OCI-M1 (cell line): ENCODE results near the gene MARVELD3.
A peak's percentile ranks its signal among the peaks of the same experiment; 100 is the strongest.
"Not testable (repeated sequence)": the region's sequence is repeated elsewhere in the genome, so short reads cannot be mapped to it uniquely, and the experiment has no call there.

Experiments used
- DNase-seq: peaks from one replicate; lab custom pipeline; 2025; lab: John Stamatoyannopoulos, UW

MARVELD3 gene, protein sequence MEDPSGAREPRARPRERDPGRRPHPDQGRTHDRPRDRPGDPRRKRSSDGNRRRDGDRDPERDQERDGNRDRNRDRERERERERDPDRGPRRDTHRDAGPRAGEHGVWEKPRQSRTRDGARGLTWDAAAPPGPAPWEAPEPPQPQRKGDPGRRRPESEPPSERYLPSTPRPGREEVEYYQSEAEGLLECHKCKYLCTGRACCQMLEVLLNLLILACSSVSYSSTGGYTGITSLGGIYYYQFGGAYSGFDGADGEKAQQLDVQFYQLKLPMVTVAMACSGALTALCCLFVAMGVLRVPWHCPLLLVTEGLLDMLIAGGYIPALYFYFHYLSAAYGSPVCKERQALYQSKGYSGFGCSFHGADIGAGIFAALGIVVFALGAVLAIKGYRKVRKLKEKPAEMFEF

GRCh38 chr16:71626018-71626857, at the start of gene MARVELD3:
Gene MARVELD3, plus strand, starts transcription at chr16:71626184. Its CDS starts 46 bp downstream, at chr16:71626230.
- no peak for DNase-seq

DNA sequence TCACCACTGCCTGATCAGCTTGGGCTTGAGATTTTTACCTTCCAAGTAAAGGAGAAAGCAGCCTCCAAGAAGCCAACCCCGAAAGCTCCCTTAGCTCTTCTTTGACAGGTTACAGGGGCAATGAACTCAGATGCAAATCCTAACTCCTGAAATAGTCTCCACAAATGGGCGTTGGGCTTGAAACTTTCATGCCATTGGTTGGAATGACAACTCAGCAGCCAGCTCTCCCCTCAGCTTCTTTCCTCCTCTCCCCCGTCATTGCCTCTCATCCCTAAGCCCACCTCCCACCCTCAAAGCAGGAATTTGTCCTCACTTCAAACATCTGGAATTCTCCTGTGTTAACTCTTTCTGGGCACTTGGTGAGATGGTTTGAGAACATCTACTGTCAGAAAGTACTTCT, 49.0 kb upstream of the MARVELD3 start, which contains the start of gene TAT:
TAT (minus strand) TSS at position 122 of the 400 bp plus-strand sequence. CDS start 677 bp downstream, outside the sequence.
- DNase-seq: no peak

DNA sequence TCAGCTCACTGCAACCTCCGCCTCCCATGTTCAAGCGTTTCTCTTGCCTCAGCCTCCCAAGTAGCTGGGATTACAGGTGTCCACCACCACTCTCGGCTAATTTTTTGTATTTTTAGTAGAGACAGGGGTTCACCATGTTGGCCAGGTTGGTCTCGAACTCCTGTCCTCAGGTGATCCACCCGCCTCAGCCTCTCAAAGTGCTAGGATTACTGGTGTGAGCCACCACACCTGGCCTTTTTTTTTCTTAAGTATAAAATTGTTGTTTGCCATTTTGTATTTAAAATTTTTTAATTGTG, 43.5 kb upstream of the MARVELD3 start:
- not testable (repeated sequence) for DNase-seq

GRCh38 chr16:71584543-71585317, 41.3 kb upstream of the MARVELD3 start:
- DNase-seq: no peak

GRCh38 chr16:71585318-71585703, 40.7 kb upstream of the MARVELD3 start:
- DNase-seq: no peak

DNA sequence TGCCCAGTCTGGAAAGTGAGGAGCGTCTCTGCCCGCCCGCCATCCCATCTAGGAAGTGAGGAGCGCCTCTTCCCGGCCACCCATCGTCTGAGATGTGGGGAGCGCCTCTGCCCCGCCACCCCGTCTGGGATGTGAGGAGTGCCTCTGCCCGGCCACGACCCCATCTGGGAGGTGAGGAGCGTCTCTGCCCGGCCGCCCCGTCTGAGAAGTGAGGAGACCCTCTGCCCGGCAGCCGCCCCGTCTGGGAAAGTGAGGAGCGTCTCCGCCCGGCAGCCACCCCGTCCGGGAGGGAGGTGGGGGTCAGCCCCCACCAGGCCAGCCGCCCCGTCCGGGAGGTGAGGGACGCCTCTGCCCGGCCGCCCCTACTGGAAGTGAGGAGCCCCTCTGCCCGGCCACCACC, 36.6 kb upstream of the MARVELD3 start:
- not testable (repeated sequence) for DNase-seq

- not testable (repeated sequence) for DNase-seq
These were observed 35.9 kb upstream of the MARVELD3 start for GRCh38 chr16:71590071-71590470.

- DNase-seq: no peak
These were observed 35.4 kb upstream of the MARVELD3 start for GRCh38 chr16:71590584-71590983.

DNA sequence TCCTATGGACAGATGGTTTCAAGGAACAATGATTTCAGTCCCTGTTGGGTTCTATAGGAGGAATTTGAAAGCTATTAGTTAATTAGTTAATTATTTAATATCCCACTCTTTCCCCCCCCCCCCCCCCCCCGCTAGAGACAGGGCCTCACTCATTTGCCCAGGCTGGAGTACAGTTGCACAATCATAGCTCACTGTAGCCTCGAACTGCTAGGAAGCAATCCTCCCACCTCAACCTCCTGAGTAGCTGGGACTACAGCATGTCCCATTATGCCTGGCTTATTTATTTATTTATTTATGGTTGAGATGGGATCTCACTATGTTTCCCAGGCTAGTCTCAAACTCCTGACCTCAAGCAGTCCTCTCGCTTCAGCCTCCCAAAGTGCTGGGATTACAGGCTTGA, 34.1 kb upstream of the MARVELD3 start:
- no peak for DNase-seq

DNA sequence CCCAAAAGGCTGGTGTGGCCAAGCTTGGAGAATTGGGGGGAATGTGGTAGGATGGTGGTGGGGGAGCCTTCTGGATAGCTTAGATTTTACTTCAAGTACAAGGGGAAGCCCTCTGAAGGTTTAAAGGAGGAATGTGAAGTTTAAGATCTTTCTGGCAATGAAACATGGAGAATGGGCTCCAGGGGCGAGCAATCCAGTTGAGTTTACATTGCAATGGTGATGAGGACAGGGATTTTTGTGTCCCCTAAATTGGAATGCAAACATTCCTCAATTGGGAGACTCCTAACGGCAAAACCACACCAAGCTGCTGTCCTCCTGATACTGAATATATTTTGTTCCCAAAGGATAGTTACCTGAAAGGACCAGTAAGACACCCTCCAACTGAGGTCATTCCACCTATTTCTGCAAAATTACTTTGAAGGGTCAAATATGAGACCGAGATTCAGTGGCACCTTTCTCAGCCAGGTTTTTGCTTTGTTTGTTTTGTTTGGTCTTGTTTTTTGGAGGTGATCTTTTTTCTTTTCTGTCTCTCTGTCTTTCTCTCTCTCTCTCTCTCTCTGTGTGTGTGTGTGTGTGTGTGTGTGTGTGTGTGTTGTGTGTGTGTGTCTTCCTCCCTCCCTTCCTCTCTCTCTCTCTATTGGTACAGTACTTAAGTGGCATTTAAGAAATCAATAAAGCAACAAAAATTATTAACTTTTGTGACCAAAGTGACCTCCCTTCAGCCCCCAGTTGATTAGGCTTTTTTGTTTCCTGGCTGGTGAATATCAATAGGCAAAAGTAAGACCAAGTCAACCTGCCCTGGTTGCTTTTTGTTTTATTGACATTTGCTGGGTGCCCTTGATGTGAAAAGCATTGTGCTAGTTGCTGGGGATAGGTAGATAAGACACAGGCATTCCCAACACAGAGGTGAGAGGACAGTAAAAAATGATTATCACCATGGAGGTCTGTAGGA, 32.7 kb upstream of the MARVELD3 start:
- DNase-seq: no peak

- DNase-seq: no peak
These were observed 31.9 kb upstream of the MARVELD3 start for GRCh38 chr16:71594000-71594646.

DNA sequence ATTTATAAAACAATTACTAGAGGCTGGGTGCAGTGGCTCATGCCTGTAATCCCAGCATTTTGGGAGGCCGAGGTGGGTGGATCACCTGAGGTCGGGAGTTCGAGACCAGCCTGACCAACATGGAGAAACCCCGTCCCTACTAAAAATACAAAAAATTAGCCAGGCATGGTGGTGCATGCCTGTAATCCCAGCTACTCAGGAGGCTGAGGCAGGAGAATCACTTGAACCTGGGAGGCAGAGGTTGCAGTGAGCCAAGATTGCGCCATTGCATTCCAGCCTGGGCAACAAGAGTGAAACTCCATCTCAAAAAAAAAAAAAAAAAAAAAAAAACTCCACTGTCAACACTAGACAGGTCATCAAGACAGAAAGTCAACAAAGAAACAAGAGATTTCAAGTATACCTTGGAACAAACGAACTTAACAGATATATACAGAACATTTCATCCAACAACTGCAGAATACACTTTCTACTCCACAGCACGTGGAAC, 30.6 kb upstream of the MARVELD3 start:
- DNase-seq: not testable (repeated sequence)

- not testable (repeated sequence) for DNase-seq
These were observed 27.6 kb upstream of the MARVELD3 start for GRCh38 chr16:71598426-71598825.

- no peak for DNase-seq
These were observed 25.2 kb upstream of the MARVELD3 start for GRCh38 chr16:71600822-71601221.

DNA sequence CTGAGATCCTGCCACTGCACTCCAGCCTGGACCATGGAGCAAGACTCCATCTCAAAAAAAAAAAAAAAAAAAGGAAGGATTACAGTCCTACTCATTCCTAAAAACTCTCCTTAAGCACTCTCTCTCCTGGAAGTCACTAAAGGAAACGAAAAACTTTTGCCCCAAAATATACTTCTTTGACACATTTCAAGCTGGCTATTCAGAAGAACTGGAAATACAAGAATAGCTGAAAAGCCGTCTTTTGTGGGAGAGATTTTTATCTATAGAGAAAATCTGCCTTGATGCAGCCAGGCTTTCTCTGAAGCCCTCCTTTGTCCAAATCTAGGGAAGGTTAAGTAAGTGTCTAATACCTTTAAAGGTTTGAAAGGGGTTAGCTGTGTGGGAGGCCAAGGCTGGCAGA, 16.9 kb upstream of the MARVELD3 start:
- no peak for DNase-seq

DNA sequence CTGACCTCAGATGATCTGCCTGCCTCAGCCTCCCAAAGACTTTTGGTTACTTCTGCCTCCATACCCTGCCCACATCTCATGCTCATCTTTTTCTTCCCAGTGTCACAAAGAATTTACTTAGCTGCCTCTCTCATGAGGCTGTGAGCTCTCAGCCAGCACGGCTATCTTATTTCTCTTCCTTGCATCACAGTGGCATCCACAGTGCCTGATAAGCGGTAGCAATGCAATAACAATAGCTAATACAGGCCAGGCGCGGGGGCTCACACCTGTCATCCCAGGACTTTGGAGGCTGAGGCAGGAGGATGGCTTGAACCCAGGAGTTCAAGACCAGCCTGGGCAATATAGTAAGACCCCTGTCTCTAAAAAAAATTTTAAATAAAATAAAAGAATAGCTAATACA, 15.5 kb upstream of the MARVELD3 start:
- no peak for DNase-seq

- DNase-seq: peak; percentile 85
These were observed 14.8 kb upstream of the MARVELD3 start for GRCh38 chr16:71610936-71611871.

- not testable (repeated sequence) for DNase-seq
These were observed 11.0 kb upstream of the MARVELD3 start for GRCh38 chr16:71614956-71615355.

- DNase-seq: no peak
These were observed 7.6 kb upstream of the MARVELD3 start for GRCh38 chr16:71618429-71618828.
